HG03442 (cell line): ENCODE measurements around the gene GGT6.

Source experiments
- ATAC-seq: cut with Tn5 transposase; IDR thresholded peaks from one replicate; pipeline ENCODE4 v1.9.1; 2021; ENCODE audit warnings: mild to moderate bottlenecking, moderate library complexity; ENCODE audit not compliant: unreplicated experiment

Gene GGT6

DNA sequence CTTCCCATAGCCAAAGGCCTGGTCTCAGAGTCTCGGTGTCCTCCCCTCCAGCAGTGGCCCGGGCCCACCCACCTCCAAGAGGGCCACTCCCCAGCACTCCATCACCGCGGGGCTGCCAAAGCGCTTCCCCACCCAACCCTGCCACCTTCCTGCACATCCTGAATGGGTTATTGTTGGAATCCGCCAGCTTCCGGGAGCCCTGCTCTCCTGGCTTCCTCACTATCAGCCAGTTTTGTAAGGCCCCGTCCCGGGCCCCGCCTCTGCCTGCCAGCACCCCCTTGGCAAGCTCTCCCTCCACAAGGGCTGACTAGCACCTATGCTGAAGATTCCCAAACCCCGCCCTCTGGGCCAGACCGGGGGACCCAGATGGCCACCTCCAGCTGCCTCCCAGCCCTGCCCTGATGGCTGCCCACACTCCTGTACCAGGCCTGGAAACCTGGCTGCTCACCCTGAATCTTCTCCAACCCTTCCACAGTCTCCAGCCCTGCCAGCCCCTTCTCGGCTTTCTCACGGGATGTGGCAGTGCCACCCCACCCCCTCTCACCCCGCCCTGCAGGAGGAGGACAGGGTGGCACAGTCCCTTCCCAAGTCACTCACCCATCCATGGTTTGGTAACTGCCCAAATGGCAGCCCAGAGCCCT is 19.6 kb downstream of the GGT6 start:
- no peak for ATAC-seq

GRCh38 chr17:4540224-4540651 is 20.1 kb downstream of the GGT6 start:
- ATAC-seq, result no peak

DNA sequence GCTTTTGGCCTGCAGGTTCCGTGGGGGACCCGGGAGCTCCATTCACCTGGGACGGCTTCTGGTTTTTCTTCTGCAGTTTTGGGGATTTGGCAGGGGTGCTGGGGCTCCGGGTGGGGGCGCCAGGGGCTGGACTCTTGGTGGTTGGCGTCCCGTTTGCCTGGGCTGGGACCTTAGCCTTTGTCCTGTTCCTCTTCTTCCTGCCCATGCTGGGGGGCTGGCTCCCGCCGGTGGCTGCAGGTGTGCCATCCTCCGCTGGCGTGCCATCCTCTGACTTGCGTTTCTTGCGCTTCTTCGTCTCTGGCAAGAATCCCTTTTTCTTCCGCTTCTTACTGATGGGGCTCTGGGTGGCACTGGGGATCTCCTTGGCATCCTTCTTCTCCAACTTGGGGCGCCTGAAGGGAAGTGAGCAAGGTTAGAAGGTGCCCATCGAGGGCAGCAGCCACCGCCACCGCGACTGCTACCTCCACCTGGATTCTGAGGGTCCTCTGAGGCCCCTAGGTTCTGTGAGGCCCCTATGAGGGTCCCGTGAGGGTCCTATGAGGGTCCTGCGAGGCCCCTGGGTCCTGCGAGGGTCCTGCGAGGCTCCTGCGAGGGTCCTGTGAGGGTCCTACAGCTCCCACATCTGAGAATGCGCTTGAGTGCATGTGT is 20.7 kb downstream of the GGT6 start:
- no peak for ATAC-seq

- ATAC-seq, result no peak
Observed at GRCh38 chr17:4539025-4539424, 21.4 kb downstream of the GGT6 start.

DNA sequence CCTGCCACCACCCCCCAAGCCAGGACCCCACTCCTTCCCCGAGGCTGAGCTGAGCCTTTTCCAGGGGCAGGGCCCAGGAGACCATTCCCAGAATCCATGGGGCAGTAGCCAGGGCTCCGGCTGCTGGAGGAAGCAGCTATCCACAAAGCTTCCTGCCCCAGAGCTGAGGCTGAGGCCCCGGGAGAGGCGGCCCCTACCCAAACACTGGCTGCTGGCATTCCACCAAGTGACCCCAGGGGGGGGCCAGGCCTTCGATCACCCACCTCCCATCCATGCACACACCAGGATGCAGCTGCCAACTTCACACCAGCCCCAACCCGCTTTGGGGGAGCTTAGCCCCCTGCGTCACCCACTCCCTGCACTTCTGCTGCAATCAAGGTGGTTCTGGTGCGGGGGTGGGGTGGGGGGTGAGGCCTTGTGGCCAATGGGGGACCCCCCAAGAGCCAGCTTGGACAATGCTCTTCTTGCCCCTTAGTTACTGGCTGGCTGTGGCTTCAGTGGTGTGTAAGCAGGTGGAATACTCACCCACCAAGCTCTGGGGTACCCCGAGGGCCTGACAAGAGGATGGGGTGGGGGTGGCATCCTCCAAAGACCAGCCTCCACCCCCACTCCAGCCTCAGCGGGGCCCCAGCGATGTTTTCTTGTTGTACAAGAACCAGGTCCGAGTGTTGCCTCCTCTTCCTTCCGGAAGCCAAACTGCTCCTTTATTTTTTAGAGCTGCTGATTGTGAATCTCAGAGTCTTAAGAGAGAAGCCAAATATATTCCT is 22.0 kb downstream of the GGT6 start:
- no peak for ATAC-seq

GRCh38 chr17:4537451-4538235 is 22.7 kb downstream of the GGT6 start:
- ATAC-seq, result no peak

DNA sequence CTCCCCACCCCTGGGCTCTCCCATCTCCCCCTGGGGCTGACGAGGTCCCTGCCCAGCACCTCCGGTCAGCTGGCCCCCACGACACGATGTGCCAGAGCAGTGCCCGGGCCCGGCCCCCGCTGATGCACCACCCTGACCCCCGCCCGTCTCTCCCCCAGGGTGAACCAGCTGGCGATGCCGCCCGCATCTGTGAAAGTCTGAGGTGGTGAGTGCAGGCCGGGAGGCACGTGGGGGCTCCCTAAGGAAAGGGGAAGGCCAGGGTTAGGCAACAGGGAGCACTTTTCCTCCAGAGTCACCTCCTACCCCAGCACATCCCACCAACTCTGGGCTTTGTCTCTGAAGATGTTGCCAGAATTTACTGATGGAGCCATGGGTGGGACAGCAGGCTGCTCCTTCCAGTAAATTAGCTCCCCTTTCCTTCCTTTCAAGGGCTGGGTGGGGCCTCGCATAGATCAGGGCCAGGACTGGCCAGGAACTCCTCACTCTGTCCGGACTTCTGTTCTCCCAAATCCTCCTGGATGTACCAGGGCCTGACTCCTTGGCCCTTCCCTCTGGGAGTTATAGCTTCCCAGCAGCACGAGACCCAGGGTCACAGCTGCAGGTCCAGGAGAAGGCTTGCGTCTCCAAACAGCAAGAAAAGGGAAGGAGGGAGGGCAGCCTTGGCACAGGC is 23.5 kb downstream of the GGT6 start:
- no peak for ATAC-seq

DNA sequence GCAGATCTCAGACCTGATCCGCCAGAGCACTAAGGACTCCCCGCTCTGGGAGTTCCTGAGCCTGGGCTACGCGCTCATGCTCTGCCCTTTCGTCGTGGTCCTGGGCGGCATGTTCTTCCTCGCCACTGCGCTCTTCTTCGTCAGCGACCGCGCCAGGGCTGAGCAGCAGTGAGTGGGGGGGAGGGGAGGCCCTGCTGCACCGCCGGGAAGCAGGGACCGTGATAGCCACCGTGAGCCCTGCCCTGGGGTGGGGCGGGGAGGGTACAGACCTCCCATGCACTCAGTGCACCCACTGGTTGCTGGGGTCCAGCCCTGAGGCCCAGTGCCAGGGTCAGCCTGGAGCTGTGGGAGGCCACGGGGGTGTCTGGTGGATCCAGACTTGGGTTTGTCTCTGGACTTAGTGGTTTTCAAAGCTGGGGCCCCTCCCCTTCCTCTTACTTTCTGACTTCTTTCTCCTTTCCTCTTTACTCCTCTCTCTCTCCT is 24.1 kb downstream of the GGT6 start:
- ATAC-seq, result no peak

DNA sequence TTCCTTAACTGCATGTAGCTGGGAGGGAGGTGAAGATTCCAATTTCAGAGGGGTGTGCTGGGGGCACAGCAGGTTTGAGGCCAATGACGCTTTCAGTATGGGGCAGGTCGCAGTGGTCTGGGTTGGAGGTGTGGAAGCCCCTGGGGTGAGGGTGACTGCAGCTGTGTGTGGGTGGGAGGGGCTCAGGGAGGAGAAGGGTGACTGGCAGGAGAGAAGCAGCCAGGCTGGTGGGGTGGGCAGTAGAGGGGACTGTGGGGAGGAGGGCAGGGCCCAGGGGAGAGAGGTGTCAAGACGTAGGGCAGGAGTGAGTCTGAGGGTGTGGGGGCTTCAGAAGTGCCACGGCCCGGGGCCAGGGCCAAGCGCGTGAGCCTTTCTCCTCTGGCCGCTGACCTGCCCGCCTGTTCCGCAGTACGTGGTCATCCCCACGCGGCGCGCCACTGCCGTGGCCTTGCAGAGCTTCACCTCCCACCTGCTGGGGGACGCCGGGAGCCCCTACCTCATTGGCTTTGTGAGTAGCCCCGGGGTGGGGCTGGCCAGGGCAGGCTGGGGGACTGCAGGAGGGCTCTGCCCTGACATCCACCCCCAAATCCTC is 24.6 kb downstream of the GGT6 start:
- ATAC-seq, result no peak

GRCh38 chr17:4534928-4535666 is 25.3 kb downstream of the GGT6 start:
- no peak for ATAC-seq

GRCh38 chr17:4534515-4534914 is 25.9 kb downstream of the GGT6 start:
- no peak for ATAC-seq

DNA sequence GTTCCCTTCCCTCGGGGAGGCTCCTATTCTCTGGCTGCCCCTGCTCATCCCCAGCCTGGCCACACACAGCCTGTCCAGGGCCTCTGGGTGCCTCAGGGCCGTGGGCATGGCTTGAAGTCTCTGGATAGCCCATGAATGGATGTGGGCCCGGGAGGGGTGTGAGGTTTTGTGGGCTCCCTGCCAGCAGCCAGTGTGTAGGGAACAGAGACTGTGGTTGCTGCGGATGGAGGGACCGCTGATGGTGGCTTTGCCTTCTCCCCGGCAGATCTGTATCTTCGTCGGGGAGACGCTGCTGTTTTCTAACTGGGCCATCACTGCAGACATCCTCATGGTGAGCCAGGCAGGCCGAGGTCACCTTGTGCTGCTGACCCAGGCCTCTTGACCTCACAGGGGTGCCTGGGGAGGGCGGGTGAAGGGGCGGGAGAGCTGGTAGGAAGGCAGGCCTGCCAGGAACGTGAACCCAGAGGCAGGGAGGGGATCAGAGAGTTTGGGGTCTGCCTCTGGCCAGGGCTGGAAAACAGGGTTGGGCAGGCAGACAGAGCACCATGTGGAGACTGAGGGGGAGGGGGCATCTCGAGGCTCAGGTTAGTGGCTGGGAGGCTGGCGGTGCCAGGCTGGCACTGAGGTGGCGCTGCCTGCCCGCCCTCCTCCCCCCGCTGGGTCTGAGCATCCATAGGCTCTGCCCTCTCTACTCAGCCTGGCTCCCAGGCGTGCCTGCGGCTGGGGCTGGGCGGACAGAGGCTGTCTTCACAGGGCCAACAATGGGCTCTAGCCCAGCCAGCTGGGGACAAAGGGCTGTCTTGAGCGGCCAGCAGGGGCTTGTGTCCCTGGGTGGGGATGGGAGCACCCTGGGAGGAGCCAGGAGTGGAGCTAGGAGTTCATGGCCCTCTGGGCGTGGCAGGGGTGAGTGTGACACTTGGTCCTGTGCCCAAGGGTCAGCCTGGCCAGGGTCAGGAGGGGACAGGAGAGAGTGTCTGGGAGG is 26.6 kb downstream of the GGT6 start:
- ATAC-seq, result no peak

DNA sequence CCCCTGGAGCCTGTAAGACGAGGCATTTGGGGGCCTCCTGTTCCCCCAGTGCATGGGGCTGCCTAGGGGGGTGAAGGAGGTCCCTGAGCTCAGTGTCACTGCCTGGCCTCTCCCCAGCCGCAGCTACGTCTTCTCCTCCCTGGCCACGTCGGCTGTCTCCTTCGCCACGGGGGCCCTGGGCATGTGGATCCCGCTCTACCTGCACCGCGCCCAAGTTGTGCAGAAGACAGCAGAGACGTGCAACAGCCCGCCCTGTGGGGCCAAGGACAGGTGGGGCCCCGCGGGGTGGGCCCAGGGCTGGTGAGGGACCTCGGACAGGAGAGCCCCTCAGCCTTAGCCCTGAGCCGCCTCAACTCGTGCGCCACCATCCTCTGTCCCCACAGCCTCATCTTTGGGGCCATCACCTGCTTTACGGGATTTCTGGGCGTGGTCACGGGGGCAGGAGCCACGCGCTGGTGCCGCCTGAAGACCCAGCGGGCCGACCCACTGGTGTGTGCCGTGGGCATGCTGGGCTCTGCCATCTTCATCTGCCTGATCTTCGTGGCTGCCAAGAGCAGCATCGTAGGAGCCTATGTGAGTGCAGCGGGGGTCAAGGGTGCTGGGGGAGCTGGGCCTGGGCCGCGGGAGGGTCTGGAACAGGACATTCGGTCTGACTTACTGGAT is 27.4 kb downstream of the GGT6 start:
- ATAC-seq, result no peak

DNA sequence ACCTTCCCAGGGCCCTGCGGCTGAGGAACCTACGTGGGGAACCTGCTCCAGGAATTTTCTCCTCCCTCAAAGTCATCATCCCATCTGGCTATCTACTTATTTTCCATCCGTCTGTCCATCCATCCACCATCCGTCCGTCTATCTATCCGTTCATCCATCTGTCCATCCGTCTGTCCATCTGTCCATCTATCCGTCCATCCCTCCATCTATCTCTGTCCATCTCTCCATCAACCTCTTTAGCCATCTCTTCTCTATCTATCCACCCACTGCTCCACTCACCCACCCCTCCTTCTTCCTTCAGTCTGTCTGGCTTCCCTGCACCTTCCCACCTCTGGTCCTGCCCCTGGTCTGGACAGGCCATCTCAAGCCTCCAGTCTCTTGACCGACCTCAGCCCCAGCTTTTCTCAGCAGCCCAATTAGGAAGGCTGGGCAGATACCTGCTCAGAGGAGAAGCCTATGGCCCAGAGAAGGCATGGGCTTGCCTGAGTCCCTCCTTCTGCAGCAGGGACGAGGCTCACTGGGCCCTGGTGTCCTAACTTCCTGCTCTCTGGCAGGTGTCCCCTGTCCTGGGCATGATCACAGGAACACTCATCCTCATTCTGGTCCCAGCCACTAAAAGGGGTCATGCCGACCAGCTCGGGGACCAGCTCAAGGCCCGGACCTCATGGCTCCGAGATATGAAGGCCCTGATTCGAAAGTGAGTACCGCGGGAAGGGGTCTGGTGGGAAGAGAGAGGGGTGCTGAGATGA is 28.2 kb downstream of the GGT6 start:
- no peak for ATAC-seq

GRCh38 chr17:4530799-4531730 is 29.3 kb downstream of the GGT6 start:
- ATAC-seq, result no peak

- no peak for ATAC-seq
Observed at GRCh38 chr17:4529533-4530152, 30.7 kb downstream of the GGT6 start.
